Measurements from ENCODE around the gene ADH1B. TPM values are rescaled to one million over a fixed set of nuclear protein-coding genes. Genes with fewer than 3 reads are reported as not detected.
"Not testable (repeated sequence)": the region's sequence is repeated elsewhere in the genome, so short reads cannot be mapped to it uniquely, and the experiment has no call there.

Gene ADH1B
- total RNA-seq, 1 experiment from 2014 or later: 32.0 TPM

- Mint-ChIP-seq H3K4me1 (ENCODE audit: insufficient read depth, unreplicated experiment) (peaks cover 29% of the 10 kb centered on the region), H3K27me3 (ENCODE audit: insufficient read depth, unreplicated experiment) (no peaks in the 10 kb centered on the region), H3K27ac (ENCODE audit: low read depth, unreplicated experiment) (peak overlapping the region; percentile 96), H3K9me3 (ENCODE audit: unreplicated experiment) (peaks cover 7% of the 10 kb centered on the region), H3K36me3 (ENCODE audit: insufficient read depth, unreplicated experiment) (peaks cover 10% of the 10 kb centered on the region), H3K4me3 (ENCODE audit: unreplicated experiment) (peak overlapping the region; percentile 28)
- POLR2A ChIA-PET: interaction anchor here (0.6 to 5.3 kb wide), 11 partner anchors 8 to 747 kb away, joined by 3 to 30 read pairs (median 5); no protein-coding TSS in a partner anchor
- TF ChIP-seq, protein P1, sequence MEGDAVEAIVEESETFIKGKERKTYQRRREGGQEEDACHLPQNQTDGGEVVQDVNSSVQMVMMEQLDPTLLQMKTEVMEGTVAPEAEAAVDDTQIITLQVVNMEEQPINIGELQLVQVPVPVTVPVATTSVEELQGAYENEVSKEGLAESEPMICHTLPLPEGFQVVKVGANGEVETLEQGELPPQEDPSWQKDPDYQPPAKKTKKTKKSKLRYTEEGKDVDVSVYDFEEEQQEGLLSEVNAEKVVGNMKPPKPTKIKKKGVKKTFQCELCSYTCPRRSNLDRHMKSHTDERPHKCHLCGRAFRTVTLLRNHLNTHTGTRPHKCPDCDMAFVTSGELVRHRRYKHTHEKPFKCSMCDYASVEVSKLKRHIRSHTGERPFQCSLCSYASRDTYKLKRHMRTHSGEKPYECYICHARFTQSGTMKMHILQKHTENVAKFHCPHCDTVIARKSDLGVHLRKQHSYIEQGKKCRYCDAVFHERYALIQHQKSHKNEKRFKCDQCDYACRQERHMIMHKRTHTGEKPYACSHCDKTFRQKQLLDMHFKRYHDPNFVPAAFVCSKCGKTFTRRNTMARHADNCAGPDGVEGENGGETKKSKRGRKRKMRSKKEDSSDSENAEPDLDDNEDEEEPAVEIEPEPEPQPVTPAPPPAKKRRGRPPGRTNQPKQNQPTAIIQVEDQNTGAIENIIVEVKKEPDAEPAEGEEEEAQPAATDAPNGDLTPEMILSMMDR (IDR thresholded peaks at IDR 0.05; ENCODE audit: unreplicated experiment): no peak
- CTCF ChIA-PET: interaction anchor here (1.2 to 1.9 kb wide), 2 partner anchors 81 to 138 kb away, joined by 5 to 8 read pairs; no protein-coding TSS in a partner anchor
- peak; percentile 4 for DNase-seq (ENCODE audit: unreplicated experiment)
- BruUV-seq (replicated peaks): no TSS peak
- intact Hi-C loops (cut with micrococcal nuclease): no loop called here
These were observed 3.2 kb upstream of the ADH1B start for GRCh38 chr4:99324361-99324760.

- H3K4me1 Mint-ChIP-seq (ENCODE audit: insufficient read depth, unreplicated experiment): peaks cover 29% of the 10 kb centered on the region
- POLR2A ChIA-PET: interaction anchor here (0.9 to 5.3 kb wide), 9 partner anchors 9 to 233 kb away, joined by 3 to 30 read pairs (median 6); no protein-coding TSS in a partner anchor
- TF ChIP-seq, protein P1 (IDR thresholded peaks at IDR 0.05; ENCODE audit: unreplicated experiment): no peak
- DNase-seq (ENCODE audit: unreplicated experiment): peak; percentile 86
- no TSS peak for BruUV-seq (replicated peaks)
- H3K27ac Mint-ChIP-seq (ENCODE audit: low read depth, unreplicated experiment): peak overlapping the region; percentile 96
- CTCF ChIA-PET: interaction anchor here (1.2 to 1.9 kb wide), 2 partner anchors 81 to 139 kb away, joined by 5 to 8 read pairs; no protein-coding TSS in a partner anchor
- peaks cover 16% of the 10 kb centered on the region for H3K36me3 Mint-ChIP-seq (ENCODE audit: insufficient read depth, unreplicated experiment)
- H3K27me3 Mint-ChIP-seq (ENCODE audit: insufficient read depth, unreplicated experiment): no peaks in the 10 kb centered on the region
- intact Hi-C loops (cut with micrococcal nuclease): no loop called here
- H3K4me3 Mint-ChIP-seq (ENCODE audit: unreplicated experiment): peak overlapping the region; percentile 28
- peaks cover 7% of the 10 kb centered on the region for H3K9me3 Mint-ChIP-seq (ENCODE audit: unreplicated experiment)
These were observed 2.6 kb upstream of the ADH1B start for GRCh38 chr4:99323756-99324155.

DNA sequence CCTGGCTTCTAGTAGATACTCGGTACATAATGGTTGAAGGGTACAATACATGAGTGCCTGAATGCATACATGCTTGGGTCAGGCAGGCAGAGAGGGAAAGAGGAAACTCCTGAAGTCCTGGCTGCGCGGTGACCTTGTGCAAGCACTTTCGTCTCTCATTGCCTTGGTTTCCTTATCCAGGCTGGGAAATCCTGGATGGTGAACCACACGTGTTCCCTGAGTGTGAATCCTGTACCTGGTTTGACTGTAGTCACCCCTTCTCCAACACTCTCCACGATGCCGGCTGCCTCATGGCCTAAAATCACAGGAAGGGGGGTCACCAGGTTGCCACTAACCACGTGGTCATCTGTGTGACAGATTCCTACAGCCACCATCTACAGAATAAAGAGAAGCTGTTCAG lies 3.4 kb downstream of the ADH1B start:
- H3K4me1 Mint-ChIP-seq (ENCODE audit: insufficient read depth, unreplicated experiment): not testable (repeated sequence)

GRCh38 chr4:99317354-99317753 lies 3.8 kb downstream of the ADH1B start:
- TF ChIP-seq, protein P1 (IDR thresholded peaks at IDR 0.05; ENCODE audit: unreplicated experiment): no peak
- Mint-ChIP-seq H3K9me3 (ENCODE audit: unreplicated experiment) (no peaks in the 10 kb centered on the region), H3K27ac (ENCODE audit: low read depth, unreplicated experiment) (peak overlapping the region; percentile 42), H3K36me3 (ENCODE audit: insufficient read depth, unreplicated experiment) (peaks cover 78% of the 10 kb centered on the region), H3K4me3 (ENCODE audit: unreplicated experiment) (peak overlapping the region; percentile 25), H3K4me1 (ENCODE audit: insufficient read depth, unreplicated experiment) (no peaks in the 10 kb centered on the region), H3K27me3 (ENCODE audit: insufficient read depth, unreplicated experiment) (no peaks in the 10 kb centered on the region)
- no peak for DNase-seq (ENCODE audit: unreplicated experiment)
- BruUV-seq (replicated peaks): no TSS peak
- ChIA-PET CTCF (no interaction called here), POLR2A (no interaction called here)
- intact Hi-C loops (cut with micrococcal nuclease): no loop called here

More for the DNA sequence above, 3.4 kb downstream of the ADH1B start:
- H3K27ac Mint-ChIP-seq (ENCODE audit: low read depth, unreplicated experiment): peak overlapping the region; percentile 42
- H3K4me3 Mint-ChIP-seq (ENCODE audit: unreplicated experiment): peak overlapping the region; percentile 25
- H3K27me3 Mint-ChIP-seq (ENCODE audit: insufficient read depth, unreplicated experiment); H3K9me3 Mint-ChIP-seq (ENCODE audit: unreplicated experiment); BruUV-seq (replicated peaks); DNase-seq (ENCODE audit: unreplicated experiment); intact Hi-C loops (cut with micrococcal nuclease): not testable (repeated sequence)
- CTCF ChIA-PET: interaction anchor here (0.9 kb wide), 1 partner anchor 200 kb away, joined by 3 read pairs; no protein-coding TSS in a partner anchor
- peaks cover 74% of the 10 kb centered on the region for H3K36me3 Mint-ChIP-seq (ENCODE audit: insufficient read depth, unreplicated experiment)
- POLR2A ChIA-PET: interaction anchor here (0.7 kb wide), 1 partner anchor 8 kb away, joined by 6 read pairs; no protein-coding TSS in a partner anchor
